ENCODE results near the gene CIB2.

Gene CIB2

GRCh38 chr15:78073046-78073787, 58.0 kb downstream of the CIB2 start:
- ATAC-seq: no peak
- TF ChIP-seq PATZ1 (CRISPR knock-in tag; IDR thresholded peaks at IDR 0.05; ENCODE audit: borderline replicate concordance) (no peak), ESRRG (CRISPR knock-in tag; IDR thresholded peaks at IDR 0.05) (no peak), TCF4 (CRISPR knock-in tag; IDR thresholded peaks at IDR 0.05; ENCODE audit: borderline replicate concordance) (no peak), GLIS3 (CRISPR knock-in tag; IDR thresholded peaks at IDR 0.05) (no peak), BACH2 (CRISPR knock-in tag; IDR thresholded peaks at IDR 0.05; ENCODE audit: borderline replicate concordance) (no peak), ZNF8 (CRISPR knock-in tag; IDR thresholded peaks at IDR 0.05) (no peak), ZNF70 (CRISPR knock-in tag; IDR thresholded peaks at IDR 0.05) (no peak)
- TF ChIP-seq, protein P1, sequence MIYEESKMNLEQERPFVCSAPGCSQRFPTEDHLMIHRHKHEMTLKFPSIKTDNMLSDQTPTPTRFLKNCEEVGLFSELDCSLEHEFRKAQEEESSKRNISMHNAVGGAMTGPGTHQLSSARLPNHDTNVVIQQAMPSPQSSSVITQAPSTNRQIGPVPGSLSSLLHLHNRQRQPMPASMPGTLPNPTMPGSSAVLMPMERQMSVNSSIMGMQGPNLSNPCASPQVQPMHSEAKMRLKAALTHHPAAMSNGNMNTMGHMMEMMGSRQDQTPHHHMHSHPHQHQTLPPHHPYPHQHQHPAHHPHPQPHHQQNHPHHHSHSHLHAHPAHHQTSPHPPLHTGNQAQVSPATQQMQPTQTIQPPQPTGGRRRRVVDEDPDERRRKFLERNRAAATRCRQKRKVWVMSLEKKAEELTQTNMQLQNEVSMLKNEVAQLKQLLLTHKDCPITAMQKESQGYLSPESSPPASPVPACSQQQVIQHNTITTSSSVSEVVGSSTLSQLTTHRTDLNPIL (CRISPR knock-in tag; IDR thresholded peaks at IDR 0.05; ENCODE audit: low read depth): no peak

GRCh38 chr15:78072080-78072892, 59.0 kb downstream of the CIB2 start:
- TF ChIP-seq ESRRG (CRISPR knock-in tag; IDR thresholded peaks at IDR 0.05): no peak
- TF ChIP-seq ZFP30 (CRISPR knock-in tag; IDR thresholded peaks at IDR 0.05): no peak
- TF ChIP-seq ARNTL (CRISPR knock-in tag; IDR thresholded peaks at IDR 0.05; ENCODE audit: borderline replicate concordance, low read depth): no peak
- TF ChIP-seq TCF4 (CRISPR knock-in tag; IDR thresholded peaks at IDR 0.05; ENCODE audit: borderline replicate concordance): no peak
- TF ChIP-seq, protein P2, sequence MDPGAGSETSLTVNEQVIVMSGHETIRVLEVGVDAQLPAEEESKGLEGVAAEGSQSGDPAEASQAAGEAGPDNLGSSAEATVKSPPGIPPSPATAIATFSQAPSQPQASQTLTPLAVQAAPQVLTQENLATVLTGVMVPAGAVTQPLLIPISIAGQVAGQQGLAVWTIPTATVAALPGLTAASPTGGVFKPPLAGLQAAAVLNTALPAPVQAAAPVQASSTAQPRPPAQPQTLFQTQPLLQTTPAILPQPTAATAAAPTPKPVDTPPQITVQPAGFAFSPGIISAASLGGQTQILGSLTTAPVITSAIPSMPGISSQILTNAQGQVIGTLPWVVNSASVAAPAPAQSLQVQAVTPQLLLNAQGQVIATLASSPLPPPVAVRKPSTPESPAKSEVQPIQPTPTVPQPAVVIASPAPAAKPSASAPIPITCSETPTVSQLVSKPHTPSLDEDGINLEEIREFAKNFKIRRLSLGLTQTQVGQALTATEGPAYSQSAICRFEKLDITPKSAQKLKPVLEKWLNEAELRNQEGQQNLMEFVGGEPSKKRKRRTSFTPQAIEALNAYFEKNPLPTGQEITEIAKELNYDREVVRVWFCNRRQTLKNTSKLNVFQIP (CRISPR knock-in tag; IDR thresholded peaks at IDR 0.05; ENCODE audit: borderline replicate concordance, low read depth): no peak
- no peak for TF ChIP-seq ZFP3 (CRISPR knock-in tag; IDR thresholded peaks at IDR 0.05)
- no peak for ATAC-seq

DNA sequence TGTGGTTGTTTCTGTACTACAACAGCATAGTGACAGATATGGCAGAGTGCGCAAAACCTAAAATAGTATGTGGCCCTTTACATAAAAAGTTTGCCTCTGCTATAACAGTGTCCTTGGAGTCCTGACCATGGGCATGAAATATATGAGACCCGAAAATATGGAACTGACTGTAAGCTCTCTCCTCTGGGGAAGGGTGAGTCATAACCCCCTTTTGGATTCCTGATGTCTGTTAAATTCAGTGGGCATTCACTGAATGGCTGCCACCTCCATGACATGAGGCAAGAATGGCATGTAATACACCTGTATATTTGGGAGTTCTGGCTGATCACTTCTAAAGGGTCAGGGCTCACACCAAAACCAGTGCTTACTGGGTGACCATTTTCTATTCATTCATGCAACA, 59.9 kb downstream of the CIB2 start:
- no peak for ATAC-seq
- TF ChIP-seq CSDC2 (CRISPR knock-in tag; IDR thresholded peaks at IDR 0.05): no peak
- TF ChIP-seq ZNF565 (CRISPR knock-in tag; conservative IDR thresholded peaks at IDR 0.05; ENCODE audit: low read depth): no peak
- no peak for TF ChIP-seq ISL1 (CRISPR knock-in tag; IDR thresholded peaks at IDR 0.05)
- TF ChIP-seq ESRRG (CRISPR knock-in tag; IDR thresholded peaks at IDR 0.05): no peak
- no peak for TF ChIP-seq SNAI2 (CRISPR knock-in tag; IDR thresholded peaks at IDR 0.05)
- TF ChIP-seq GLIS3 (CRISPR knock-in tag; IDR thresholded peaks at IDR 0.05): no peak
- TF ChIP-seq ZNF8 (CRISPR knock-in tag; IDR thresholded peaks at IDR 0.05): no peak
- TF ChIP-seq OSR1 (CRISPR knock-in tag; IDR thresholded peaks at IDR 0.05): no peak

GRCh38 chr15:78070049-78070700, 61.1 kb downstream of the CIB2 start:
- TF ChIP-seq CSDC2 (CRISPR knock-in tag; IDR thresholded peaks at IDR 0.05): no peak
- TF ChIP-seq, protein P2 (CRISPR knock-in tag; IDR thresholded peaks at IDR 0.05; ENCODE audit: borderline replicate concordance, low read depth): no peak
- no peak for ATAC-seq
